HepG2 (cell line): Measurements from ENCODE around the gene TADA3. TPM values are rescaled to one million over a fixed set of nuclear protein-coding genes. Genes with fewer than 3 reads are reported as not detected.

Source experiments
- AKAP8 ChIP-seq: sonication (generic); formaldehyde crosslinking; IDR thresholded peaks from 2 replicates; pipeline ENCODE4 v1.5.1; 2020; ENCODE audit warnings: mild to moderate bottlenecking, missing genetic modification reagents
- DMAP1 ChIP-seq: IDR thresholded peaks from 2 replicates; pipeline ENCODE4 v1.6.1; 2016
- HDAC2 ChIP-seq: sonication (generic); formaldehyde crosslinking; IDR thresholded peaks from 2 replicates; pipeline ENCODE4 v1.4.0; 2020; ENCODE audit warnings: missing genetic modification reagents
- KDM2A ChIP-seq: sonication (generic); formaldehyde crosslinking; IDR thresholded peaks from 2 replicates; pipeline ENCODE4 v1.4.0; 2020; ENCODE audit warnings: low read depth, missing genetic modification reagents, borderline replicate concordance
- MTA3 ChIP-seq: sonication (generic); formaldehyde crosslinking; IDR thresholded peaks from 2 replicates; pipeline ENCODE4 v1.4.0; 2020; ENCODE audit warnings: missing genetic modification reagents
- MTF2 ChIP-seq: sonication (generic); formaldehyde crosslinking; IDR thresholded peaks from 2 replicates; pipeline ENCODE4 v1.5.0; 2020; ENCODE audit warnings: missing genetic modification reagents, borderline replicate concordance
- MXI1 ChIP-seq: IDR thresholded peaks from 3 replicates; pipeline ENCODE4 v1.6.1; 2012; ENCODE audit warnings: low read depth, low read length, inconsistent platforms, borderline replicate concordance
- POGZ ChIP-seq: sonication (generic); formaldehyde crosslinking; IDR thresholded peaks from 2 replicates; pipeline ENCODE4 v1.4.0; 2020; ENCODE audit warnings: mild to moderate bottlenecking, missing genetic modification reagents
- RBFOX2 ChIP-seq: fragments of 200-400 bp; formaldehyde crosslinking; IDR thresholded peaks from 2 replicates; pipeline ENCODE4 v1.6.1; 2017; ENCODE audit warnings: low read depth, mild to moderate bottlenecking, low read length
- SALL2 ChIP-seq: sonication (generic); formaldehyde crosslinking; IDR thresholded peaks from 2 replicates; pipeline ENCODE4 v1.8.1; 2023; ENCODE audit warnings: mild to moderate bottlenecking, missing genetic modification reagents, inconsistent platforms
- SKI ChIP-seq: fragments of 450-650 bp; IDR thresholded peaks from one replicate; pipeline ENCODE4 v1.6.1; 2018; ENCODE audit warnings: mild to moderate bottlenecking; ENCODE audit not compliant: partially characterized antibody
- SOX6 ChIP-seq, 2 experiments: fragments of 450-650 bp in 1 of 2; sonication (generic) in 1 of 2; formaldehyde crosslinking in 1 of 2; IDR thresholded peaks; 2 replicates each; pipeline versions ENCODE4 v1.4.0 to v1.6.1; 2017 to 2020; ENCODE audit warnings: antibody characterized with exemption in 1 of 2, mild to moderate bottlenecking in 1 of 2, missing genetic modification reagents in 1 of 2
- SRF ChIP-seq: IDR thresholded peaks from 2 replicates; pipeline ENCODE4 v1.6.1; 2011; ENCODE audit warnings: mild to moderate bottlenecking, low read depth, low read length, moderate library complexity
- STAG1 ChIP-seq: sonication (generic); formaldehyde crosslinking; IDR thresholded peaks from 2 replicates; pipeline ENCODE4 v1.4.0; 2020; ENCODE audit warnings: missing genetic modification reagents
- ZFP36L1 ChIP-seq: sonication (generic); formaldehyde crosslinking; IDR thresholded peaks from 2 replicates; pipeline ENCODE4 v1.8.0; 2022; ENCODE audit warnings: mild to moderate bottlenecking, missing genetic modification reagents, moderate library complexity
- ZNF264 ChIP-seq: sonication (generic); formaldehyde crosslinking; IDR thresholded peaks from 2 replicates; pipeline ENCODE4 v1.4.0; 2020; ENCODE audit warnings: missing genetic modification reagents
- ZNF3 ChIP-seq: IDR thresholded peaks from 2 replicates; pipeline ENCODE4 v1.7.0; 2017; ENCODE audit warnings: inconsistent platforms
- ZNF337 ChIP-seq: sonication (generic); formaldehyde crosslinking; IDR thresholded peaks from 2 replicates; pipeline ENCODE4 v1.5.1; 2020; ENCODE audit warnings: missing genetic modification reagents, low read depth, mild to moderate bottlenecking, borderline replicate concordance
- ZNF569 ChIP-seq: sonication (generic); formaldehyde crosslinking; IDR thresholded peaks from 2 replicates; pipeline ENCODE4 v1.5.0; 2020; ENCODE audit warnings: mild to moderate bottlenecking, missing genetic modification reagents, moderate library complexity, borderline replicate concordance
- ZNF883 ChIP-seq: sonication (generic); formaldehyde crosslinking; IDR thresholded peaks from 2 replicates; pipeline ENCODE4 v1.5.1; 2020; ENCODE audit warnings: mild to moderate bottlenecking, missing genetic modification reagents; ENCODE audit errors: not compliant biosample characterization
- polyA plus RNA-seq, 8 experiments: library from polyadenylated mRNA; depleted of rRNA in 3 of 8; stranded (reverse) in 7 of 8; unstranded in 1 of 8; fragments of >200 nt; fragmentation: Illumina TruSeq in 4 of 8; extraction: Trizol in 4 of 8; gene quantifications; 2 replicates each; pipeline versions ENCODE4 v1.2.1 to v1.2.3, GENCODE V29; 2011 to 2016; ENCODE audit warnings: low read depth in 4 of 8, missing spikeins in 1 of 8, mixed read lengths in 1 of 8; ENCODE audit not compliant: insufficient read depth in 1 of 8
- total RNA-seq, 5 experiments: library from RNA; depleted of rRNA; stranded (reverse); fragments of >200 nt; fragmentation: Illumina TruSeq; extraction: Trizol; gene quantifications; 2 replicates each; pipeline ENCODE4 v1.2.3, GENCODE V29; 2016; ENCODE audit warnings: low read depth in 1 of 5
- TF ChIP-seq, protein P1 (sequence below): sonication (generic); formaldehyde crosslinking; IDR thresholded peaks from 2 replicates; pipeline ENCODE4 v1.4.0; 2020; ENCODE audit warnings: missing genetic modification reagents, borderline replicate concordance
- TF ChIP-seq, protein P2 (sequence below): sonication (generic); formaldehyde crosslinking; IDR thresholded peaks from 2 replicates; pipeline ENCODE4 v1.5.0; 2020; ENCODE audit warnings: mild to moderate bottlenecking, missing genetic modification reagents, borderline replicate concordance
- TF ChIP-seq, protein P3 (sequence below): IDR thresholded peaks from 2 replicates; pipeline ENCODE4 v1.6.1; 2012; ENCODE audit warnings: low read depth, low read length, improper control_type of control experiment

TADA3 gene
- total and polyA plus RNA-seq, 2 of the 13 experiments (the other 11 are each of a cell fraction or from before 2014, with no cell fraction given), result 32.1 to 37.1 TPM

GRCh38 chr3:9731206-9732079, 60.8 kb downstream of the TADA3 start, which contains the start of gene BRPF1 (continued):
- TF ChIP-seq, protein P1, sequence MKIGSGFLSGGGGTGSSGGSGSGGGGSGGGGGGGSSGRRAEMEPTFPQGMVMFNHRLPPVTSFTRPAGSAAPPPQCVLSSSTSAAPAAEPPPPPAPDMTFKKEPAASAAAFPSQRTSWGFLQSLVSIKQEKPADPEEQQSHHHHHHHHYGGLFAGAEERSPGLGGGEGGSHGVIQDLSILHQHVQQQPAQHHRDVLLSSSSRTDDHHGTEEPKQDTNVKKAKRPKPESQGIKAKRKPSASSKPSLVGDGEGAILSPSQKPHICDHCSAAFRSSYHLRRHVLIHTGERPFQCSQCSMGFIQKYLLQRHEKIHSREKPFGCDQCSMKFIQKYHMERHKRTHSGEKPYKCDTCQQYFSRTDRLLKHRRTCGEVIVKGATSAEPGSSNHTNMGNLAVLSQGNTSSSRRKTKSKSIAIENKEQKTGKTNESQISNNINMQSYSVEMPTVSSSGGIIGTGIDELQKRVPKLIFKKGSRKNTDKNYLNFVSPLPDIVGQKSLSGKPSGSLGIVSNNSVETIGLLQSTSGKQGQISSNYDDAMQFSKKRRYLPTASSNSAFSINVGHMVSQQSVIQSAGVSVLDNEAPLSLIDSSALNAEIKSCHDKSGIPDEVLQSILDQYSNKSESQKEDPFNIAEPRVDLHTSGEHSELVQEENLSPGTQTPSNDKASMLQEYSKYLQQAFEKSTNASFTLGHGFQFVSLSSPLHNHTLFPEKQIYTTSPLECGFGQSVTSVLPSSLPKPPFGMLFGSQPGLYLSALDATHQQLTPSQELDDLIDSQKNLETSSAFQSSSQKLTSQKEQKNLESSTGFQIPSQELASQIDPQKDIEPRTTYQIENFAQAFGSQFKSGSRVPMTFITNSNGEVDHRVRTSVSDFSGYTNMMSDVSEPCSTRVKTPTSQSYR (CRISPR knock-in tag), result peak; percentile 92
- TF ChIP-seq STAG1 (CRISPR knock-in tag), result no peak
- peak; percentile 60; the same call in 1 of the 2 replicates for TF ChIP-seq DMAP1 (CRISPR knock-in tag)
- TF ChIP-seq AKAP8 (CRISPR knock-in tag), result peak; percentile 64
- TF ChIP-seq ZNF337 (CRISPR knock-in tag), result 0 out of 2 replicates have a peak, but pooled peaks have one; percentile 35
- TF ChIP-seq SALL2 (CRISPR knock-in tag), result no peak
- TF ChIP-seq, protein P2, sequence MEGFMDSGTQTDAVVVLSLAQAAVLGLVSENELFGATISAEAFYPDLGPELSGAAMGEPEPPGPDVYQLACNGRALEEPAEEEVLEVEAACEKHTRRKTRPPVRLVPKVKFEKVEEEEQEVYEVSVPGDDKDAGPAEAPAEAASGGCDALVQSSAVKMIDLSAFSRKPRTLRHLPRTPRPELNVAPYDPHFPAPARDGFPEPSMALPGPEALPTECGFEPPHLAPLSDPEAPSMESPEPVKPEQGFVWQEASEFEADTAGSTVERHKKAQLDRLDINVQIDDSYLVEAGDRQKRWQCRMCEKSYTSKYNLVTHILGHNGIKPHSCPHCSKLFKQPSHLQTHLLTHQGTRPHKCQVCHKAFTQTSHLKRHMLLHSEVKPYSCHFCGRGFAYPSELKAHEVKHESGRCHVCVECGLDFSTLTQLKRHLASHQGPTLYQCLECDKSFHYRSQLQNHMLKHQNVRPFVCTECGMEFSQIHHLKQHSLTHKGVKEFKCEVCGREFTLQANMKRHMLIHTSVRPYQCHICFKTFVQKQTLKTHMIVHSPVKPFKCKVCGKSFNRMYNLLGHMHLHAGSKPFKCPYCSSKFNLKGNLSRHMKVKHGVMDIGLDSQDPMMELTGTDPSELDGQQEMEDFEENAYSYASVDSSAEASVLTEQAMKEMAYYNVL (CRISPR knock-in tag), result peak; percentile 42; the same call in 1 of the 2 replicates
- TF ChIP-seq ZNF3 (CRISPR knock-in tag), result no peak
- TF ChIP-seq KDM2A, result peak; percentile 88
- TF ChIP-seq, protein P3, sequence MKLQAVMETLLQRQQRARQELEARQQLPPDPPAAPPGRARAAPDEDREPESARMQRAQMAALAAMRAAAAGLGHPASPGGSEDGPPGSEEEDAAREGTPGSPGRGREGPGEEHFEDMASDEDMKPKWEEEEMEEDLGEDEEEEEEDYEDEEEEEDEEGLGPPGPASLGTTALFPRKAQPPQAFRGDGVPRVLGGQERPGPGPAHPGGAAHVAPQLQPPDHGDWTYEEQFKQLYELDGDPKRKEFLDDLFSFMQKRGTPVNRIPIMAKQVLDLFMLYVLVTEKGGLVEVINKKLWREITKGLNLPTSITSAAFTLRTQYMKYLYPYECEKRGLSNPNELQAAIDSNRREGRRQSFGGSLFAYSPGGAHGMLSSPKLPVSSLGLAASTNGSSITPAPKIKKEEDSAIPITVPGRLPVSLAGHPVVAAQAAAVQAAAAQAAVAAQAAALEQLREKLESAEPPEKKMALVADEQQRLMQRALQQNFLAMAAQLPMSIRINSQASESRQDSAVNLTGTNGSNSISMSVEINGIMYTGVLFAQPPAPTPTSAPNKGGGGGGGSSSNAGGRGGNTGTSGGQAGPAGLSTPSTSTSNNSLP, result no peak
- peak; percentile 55; the same call in 1 of the 2 replicates for TF ChIP-seq POGZ (CRISPR knock-in tag)
- peak; percentile 52; the same call in 1 of the 3 replicates for TF ChIP-seq MXI1
- no peak for TF ChIP-seq SRF
- peak; percentile 43 for TF ChIP-seq ZNF883
- peak; percentile 50; the same call in 1 of the 2 replicates for TF ChIP-seq HDAC2 (CRISPR knock-in tag)
- peak; percentile 83 for TF ChIP-seq RBFOX2
- TF ChIP-seq ZFP36L1, result 0 out of 2 replicates have a peak, but pooled peaks have one; percentile 81
- TF ChIP-seq MTF2, result 0 out of 2 replicates have a peak, but pooled peaks have one; percentile 73
- no peak for TF ChIP-seq ZNF569 (CRISPR knock-in tag)
- no peak for TF ChIP-seq SOX6 (IDR thresholded peaks at IDR 0.05)
- TF ChIP-seq SOX6 (CRISPR knock-in tag; IDR thresholded peaks at IDR 0.05), result peak; percentile 28; the same call in 1 of the 2 replicates
- 0 out of 2 replicates have a peak, but pooled peaks have one; percentile 33 for TF ChIP-seq ZNF264
- peak; percentile 92 for TF ChIP-seq SKI
- TF ChIP-seq MTA3 (CRISPR knock-in tag), result no peak
